NCI-H345 treated with DMSO at 0.1 percent for 48 hours (cell line): ENCODE measurements around the gene ELK3.

ENCODE experiments used
- DNase-seq: peaks from one replicate; lab custom pipeline; 2025; ENCODE audit not compliant: unreplicated experiment; lab: John Stamatoyannopoulos, UW

Gene ELK3

GRCh38 chr12:96193725-96194575 lies at the start of gene ELK3:
Gene ELK3 (plus strand): TSS chr12:96194375.
- peak; percentile 5 for DNase-seq

GRCh38 chr12:96146747-96147146 lies 47.4 kb upstream of the ELK3 start:
- no peak for DNase-seq

DNA sequence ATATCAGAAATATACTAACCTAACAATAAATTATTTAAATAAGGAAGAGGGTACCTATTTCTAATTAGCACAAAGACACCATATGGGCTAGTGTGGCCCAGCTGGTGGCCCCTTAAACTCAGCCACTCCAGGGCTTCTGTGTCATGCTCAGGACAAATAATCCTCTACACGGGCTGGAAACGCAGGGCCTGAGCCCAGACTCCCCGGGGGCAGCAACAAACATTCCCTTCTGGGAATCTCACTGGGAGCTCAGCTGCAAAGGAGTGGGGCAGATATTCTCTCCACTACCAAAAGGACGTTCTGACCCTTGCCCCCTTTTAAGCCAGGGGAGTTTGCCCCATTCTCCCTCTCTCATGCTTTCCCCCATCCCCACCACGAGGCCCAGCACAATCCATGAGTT lies 43.7 kb upstream of the ELK3 start:
- DNase-seq, result no peak

DNA sequence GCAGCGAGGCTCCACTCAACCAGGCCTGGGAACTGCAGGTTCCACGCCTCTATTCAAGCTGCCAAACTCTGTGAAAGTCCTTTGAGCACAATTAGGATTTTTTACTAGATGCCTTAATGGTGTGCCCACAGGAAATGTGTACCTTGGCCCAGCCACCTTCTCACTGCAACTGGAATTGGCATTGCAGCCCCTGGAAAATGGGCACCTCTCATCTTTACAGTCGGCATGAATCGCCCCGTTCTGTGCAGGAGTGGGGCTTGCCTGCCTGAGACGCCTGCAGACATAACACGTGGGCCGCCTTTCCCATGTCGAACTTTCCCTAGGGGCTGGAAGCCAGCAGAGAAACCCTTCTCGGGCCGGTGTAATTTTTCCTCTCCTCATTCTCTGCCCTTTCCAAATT lies 42.0 kb upstream of the ELK3 start:
- no peak for DNase-seq

GRCh38 chr12:96153131-96153725 lies 40.9 kb upstream of the ELK3 start:
- DNase-seq, result no peak

- DNase-seq, result no peak
These were observed 39.0 kb upstream of the ELK3 start for GRCh38 chr12:96155181-96155580.

- no peak for DNase-seq
These were observed 38.4 kb upstream of the ELK3 start for GRCh38 chr12:96155781-96156180.

DNA sequence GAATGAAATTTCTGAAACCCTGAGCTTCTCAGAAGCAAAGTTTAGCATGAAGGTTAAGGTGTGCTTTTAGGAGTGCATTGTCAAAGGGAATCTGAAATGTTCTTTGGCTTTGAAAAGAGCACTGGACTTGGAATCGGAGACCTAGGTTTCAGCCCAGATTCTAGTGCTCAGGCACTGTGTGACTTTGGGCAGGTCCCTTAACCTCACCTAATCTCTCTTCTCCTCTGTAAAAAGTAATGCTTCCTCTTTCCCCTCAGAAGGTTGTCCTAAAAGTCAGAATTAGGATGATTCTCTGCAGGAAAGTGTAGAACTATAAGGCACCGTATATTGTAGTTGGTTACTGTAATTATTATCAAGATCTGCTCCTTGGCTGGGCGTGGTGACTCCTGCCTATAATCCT lies 38.0 kb upstream of the ELK3 start:
- no peak for DNase-seq

- DNase-seq, result no peak
These were observed 36.7 kb upstream of the ELK3 start for GRCh38 chr12:96157427-96157826.

DNA sequence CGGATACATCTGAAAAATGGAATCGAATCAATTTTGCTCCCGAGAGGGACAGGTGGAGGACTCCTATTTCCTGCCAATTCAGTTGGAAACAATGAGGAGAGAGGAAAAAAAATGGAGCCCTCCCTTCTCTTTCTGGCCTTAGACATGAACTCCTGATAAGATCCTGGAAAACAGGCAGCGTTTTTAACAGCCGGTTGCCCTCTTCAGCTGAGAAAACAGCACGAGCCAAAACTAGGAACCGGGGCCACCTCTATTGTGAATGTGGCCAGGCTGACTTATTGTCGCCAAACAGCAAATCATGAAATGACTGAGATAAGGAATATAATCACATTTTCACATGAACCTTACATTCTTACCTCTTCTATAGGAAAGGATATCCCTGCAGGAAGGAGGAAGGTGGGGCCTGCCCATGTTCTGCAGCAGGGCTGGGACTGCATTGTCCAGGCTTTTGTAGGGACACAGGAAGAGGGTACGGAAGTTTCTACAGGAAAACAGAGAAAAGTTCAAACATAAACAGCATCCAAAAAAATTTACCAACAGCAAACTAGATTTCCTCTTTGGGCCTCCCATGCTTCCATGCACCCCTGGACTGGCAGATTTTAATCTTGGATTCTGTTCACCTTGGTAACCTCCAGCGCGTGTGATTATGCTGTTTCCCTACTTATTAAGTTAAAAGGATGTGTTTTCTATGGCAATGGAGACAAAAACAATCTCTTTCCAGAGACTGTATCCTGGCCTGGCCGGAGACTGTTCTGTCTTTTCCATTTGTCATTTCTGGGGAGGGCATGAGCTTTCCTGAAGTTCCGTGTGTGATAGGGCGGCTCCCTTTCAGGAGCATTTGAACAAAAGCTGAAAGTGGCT lies 29.0 kb upstream of the ELK3 start:
- DNase-seq, result no peak

DNA sequence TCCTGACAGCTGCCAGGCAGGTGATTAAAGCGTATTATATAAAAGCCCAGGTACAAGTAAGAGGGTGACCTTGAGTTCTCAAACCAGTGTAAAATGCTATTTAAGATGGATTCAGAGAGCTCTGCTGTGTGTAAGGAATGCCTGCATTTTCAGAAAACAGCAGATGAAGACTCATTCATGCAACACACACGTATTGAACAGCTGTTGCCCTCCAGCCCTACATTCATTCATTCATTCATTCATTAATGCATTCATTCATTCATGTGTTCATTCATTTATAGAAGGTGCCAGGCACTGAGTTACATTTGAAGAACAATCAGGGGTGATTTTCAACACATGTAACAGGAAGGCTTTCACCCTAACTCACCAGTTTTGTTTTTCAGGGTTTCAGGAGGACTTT lies 27.4 kb upstream of the ELK3 start:
- no peak for DNase-seq

GRCh38 chr12:96167492-96167891 lies 26.7 kb upstream of the ELK3 start:
- no peak for DNase-seq

DNA sequence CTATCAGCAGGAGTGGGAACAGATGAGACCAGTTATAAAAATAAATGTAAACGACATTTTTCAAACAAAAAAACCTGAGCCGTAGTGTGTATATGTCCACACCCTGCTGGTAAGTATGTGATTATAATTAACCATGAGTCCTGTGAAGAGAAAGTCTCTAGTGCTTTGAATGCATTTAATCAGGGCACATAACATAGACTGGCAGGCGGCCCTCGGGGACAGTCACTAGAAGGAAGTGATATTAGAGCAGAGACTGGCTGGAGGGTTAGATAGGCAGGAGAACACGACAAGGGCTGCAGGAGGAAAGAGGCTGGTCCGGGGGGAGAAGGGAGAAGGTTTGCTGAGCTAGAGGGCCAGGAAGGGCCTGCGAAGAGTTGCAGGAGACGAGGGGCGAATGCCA lies 23.8 kb upstream of the ELK3 start:
- DNase-seq, result no peak

- DNase-seq, result no peak
These were observed 23.4 kb upstream of the ELK3 start for GRCh38 chr12:96170762-96171161.

- no peak for DNase-seq
These were observed 22.3 kb upstream of the ELK3 start for GRCh38 chr12:96171905-96172304.

DNA sequence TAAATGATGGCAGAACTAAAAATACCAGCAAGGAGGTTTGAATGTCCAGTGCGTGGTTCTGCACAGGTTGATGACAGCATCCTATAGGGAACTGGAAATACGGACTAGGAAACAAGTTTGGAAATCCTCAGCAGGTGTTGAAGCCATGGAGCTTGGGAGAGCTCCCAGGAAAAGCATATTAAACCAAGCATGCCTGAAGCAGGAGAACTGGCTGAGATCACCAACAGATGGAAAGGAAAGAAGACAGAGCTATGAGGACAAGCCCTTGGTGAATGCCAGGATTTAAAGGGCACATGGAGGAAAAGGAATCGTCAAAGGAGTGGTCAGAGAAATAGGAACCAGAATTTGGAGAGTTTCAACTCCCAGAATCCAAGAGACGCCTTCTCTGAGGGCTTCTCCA lies 21.2 kb upstream of the ELK3 start:
- DNase-seq, result no peak

GRCh38 chr12:96176575-96176974 lies 17.6 kb upstream of the ELK3 start:
- DNase-seq, result no peak

DNA sequence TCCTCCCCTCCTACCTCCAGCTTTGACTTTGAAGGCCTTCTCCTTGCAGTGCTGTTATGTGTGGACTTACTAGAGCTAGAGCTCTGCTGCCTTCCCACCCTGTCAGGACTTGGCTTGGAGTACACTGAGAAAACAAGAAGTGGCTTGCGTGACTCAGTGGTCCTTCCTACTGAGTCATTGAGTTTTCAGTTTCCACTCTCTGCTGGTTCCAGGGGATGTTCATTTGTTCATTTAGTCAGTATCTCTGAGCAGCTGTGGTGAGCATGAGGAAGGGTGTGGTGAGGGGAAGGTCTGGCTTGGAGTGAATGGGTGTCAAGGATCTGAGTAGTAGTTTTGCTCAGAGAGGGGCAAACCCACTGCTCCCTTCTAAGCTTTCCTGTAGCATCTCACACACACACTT lies 17.2 kb upstream of the ELK3 start:
- no peak for DNase-seq

- DNase-seq, result no peak
These were observed 10.3 kb upstream of the ELK3 start for GRCh38 chr12:96183734-96184370.

DNA sequence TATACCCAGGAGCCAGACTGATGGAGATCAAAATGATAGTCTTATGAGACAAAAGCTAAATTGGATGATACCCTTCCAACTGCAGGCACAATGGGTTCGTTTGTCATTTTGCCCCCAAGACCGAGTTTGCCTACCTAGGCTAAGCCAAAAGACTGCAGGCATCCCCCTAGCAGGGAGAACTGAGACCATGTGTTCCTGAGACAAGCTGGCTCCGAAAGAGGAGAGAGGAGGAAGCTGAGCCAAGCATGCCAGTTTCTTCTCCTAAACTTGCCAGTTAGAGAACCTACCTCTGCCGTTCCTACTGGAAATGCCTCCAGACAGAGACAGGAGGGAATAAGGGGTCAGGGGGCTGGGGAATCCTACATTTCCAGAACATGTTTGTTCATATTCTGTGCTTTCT lies 8.3 kb upstream of the ELK3 start:
- DNase-seq, result no peak

DNA sequence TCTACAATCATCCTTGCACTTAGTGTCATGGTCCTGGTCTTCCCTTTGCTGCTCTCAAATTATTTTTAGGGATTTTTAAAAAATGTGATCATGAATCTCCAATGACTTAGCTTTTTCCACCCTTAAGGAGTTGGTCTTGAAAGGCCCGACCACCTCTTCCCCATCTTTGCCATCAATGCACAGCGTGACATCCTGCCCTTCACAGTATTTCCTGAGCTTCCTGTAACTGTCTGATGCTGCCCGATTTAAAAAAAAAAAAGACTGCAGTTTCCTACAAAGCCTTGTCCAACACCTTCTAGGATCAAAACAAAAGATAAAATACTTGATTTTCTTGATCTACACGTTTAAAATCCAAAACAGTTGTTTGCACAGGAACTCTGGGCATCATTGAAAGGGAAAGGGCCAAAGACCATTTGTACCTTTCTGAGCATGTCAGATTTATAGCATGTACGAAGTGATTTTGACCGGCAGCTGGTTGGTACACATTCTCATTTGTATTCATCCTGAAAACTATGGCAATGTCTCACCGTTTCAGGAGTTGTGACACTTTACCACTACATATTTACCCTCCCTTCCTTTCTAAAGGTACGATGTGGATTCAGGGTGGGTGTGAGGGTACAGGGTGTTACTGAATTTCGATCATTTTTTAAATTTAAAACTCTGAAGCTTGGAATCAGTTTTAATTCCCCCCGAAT lies 7.4 kb upstream of the ELK3 start:
- no peak for DNase-seq
